H1 (cell line): Measurements from ENCODE around the gene PPP1R9A. TPM values are rescaled to one million over a fixed set of nuclear protein-coding genes. Genes with fewer than 3 reads are reported as not detected.

Source experiments
- CTCF ChIA-PET: fragments of 300-600 bp; sonication (Branson Sonifier 250); formaldehyde crosslinking; loops from one replicate; lab custom pipeline; 2021; ENCODE audit not compliant: partially characterized antibody; lab: Charles Lee
- POLR2A ChIA-PET: fragments of 300-600 bp; sonication (Branson Sonifier 250); formaldehyde crosslinking; loops from one replicate; lab custom pipeline; 2021; ENCODE audit warnings: inconsistent platforms; ENCODE audit not compliant: partially characterized antibody; lab: Charles Lee
- DNase-seq, 2 experiments: peaks; one replicate each; pipeline versions ENCODE4 v3.0.0 to v3.0.0-alpha.2; 2010 to 2022; ENCODE audit warnings: low spot score in 2 of 2, low read depth in 1 of 2, mixed read lengths in 1 of 2
- FAIRE-seq: peaks from 2 replicates; lab custom pipeline; 2011; peaks lifted over from hg19 to GRCh38; lab: Jason Lieb, UNC
- H2AFZ ChIP-seq: 2 replicates; pipeline ENCODE4 v1.8.1; 2012; ENCODE audit warnings: low read length, inconsistent platforms
- H2AK5ac ChIP-seq: 2 replicates; pipeline ENCODE4 v1.6.1; 2013; ENCODE audit warnings: low read depth, low read length
- H2BK120ac ChIP-seq: replicated peaks from 2 replicates; pipeline ENCODE3; 2013; ENCODE audit warnings: low read depth, low read length, inconsistent platforms
- H2BK12ac ChIP-seq: 2 replicates; pipeline ENCODE4 v1.6.1; 2013; ENCODE audit warnings: low read depth, low read length
- H2BK15ac ChIP-seq: 2 replicates; pipeline ENCODE4 v1.6.1; 2013; ENCODE audit warnings: low read length
- H2BK20ac ChIP-seq: 2 replicates; pipeline ENCODE4 v1.6.1; 2013; ENCODE audit warnings: low read length
- H2BK5ac ChIP-seq: 2 replicates; pipeline ENCODE4 v1.6.1; 2013; ENCODE audit warnings: low read depth, low read length
- H3K14ac ChIP-seq: 2 replicates; pipeline ENCODE4 v1.6.1; 2013; ENCODE audit warnings: inconsistent platforms; ENCODE audit not compliant: insufficient read length
- H3K18ac ChIP-seq: 2 replicates; pipeline ENCODE4 v1.6.1; 2013; ENCODE audit warnings: low read length; ENCODE audit errors: extremely low read depth
- H3K23ac ChIP-seq: 2 replicates; pipeline ENCODE4 v1.6.1; 2013; ENCODE audit warnings: inconsistent platforms; ENCODE audit not compliant: insufficient read length
- H3K23me2 ChIP-seq: 2 replicates; pipeline ENCODE4 v1.6.1; 2013; ENCODE audit warnings: low read depth, low read length
- H3K27ac ChIP-seq: 2 replicates; pipeline ENCODE4 v1.6.1; 2011; ENCODE audit warnings: low read depth, low read length, inconsistent platforms
- H3K27me3 ChIP-seq, 4 experiments: replicated peaks in 1 of 4; 1 replicate in 1 of 4; 2 replicates in 3 of 4; pipeline versions ENCODE4 v1.6.1 to v1.8.1; 2011 to 2013; ENCODE audit warnings: low read length in 3 of 4, mild to moderate bottlenecking in 3 of 4, inconsistent platforms in 2 of 4, mixed read lengths in 2 of 4, moderate library complexity in 1 of 4; ENCODE audit not compliant: control insufficient read depth in 3 of 4, insufficient read depth in 3 of 4; ENCODE audit errors: extremely low read depth in 1 of 4
- H3K36me3 ChIP-seq, 4 experiments: 2 replicates each; pipeline versions ENCODE4 v1.6.1 to v1.8.1; 2011 to 2013; ENCODE audit warnings: mild to moderate bottlenecking in 4 of 4, low read length in 3 of 4, moderate library complexity in 2 of 4, control low read depth in 1 of 4, inconsistent platforms in 1 of 4; ENCODE audit not compliant: insufficient read depth in 4 of 4, control insufficient read depth in 2 of 4
- H3K4ac ChIP-seq: replicated peaks from 2 replicates; pipeline ENCODE3; 2013; ENCODE audit warnings: low read length, low read depth, mixed read lengths, inconsistent platforms; ENCODE audit not compliant: insufficient read length
- H3K4me1 ChIP-seq, 4 experiments: replicated peaks in 1 of 4; 1 replicate in 1 of 4; 2 replicates in 3 of 4; pipeline versions ENCODE4 v1.6.1 to v1.8.1; 2011 to 2013; ENCODE audit warnings: low read length in 3 of 4, inconsistent platforms in 2 of 4, mixed read lengths in 1 of 4; ENCODE audit not compliant: insufficient read depth in 4 of 4, control insufficient read depth in 3 of 4
- H3K4me2 ChIP-seq, 2 experiments: 2 replicates each; pipeline versions ENCODE4 v1.6.1 to v1.8.1; 2011 to 2013; ENCODE audit warnings: low read depth in 2 of 2, low read length in 2 of 2, control low read depth in 1 of 2, inconsistent platforms in 1 of 2, mild to moderate bottlenecking in 1 of 2; ENCODE audit not compliant: insufficient read depth in 1 of 2
- H3K4me3 ChIP-seq, 4 experiments: fragments of 200-600, 300-600 bp in 1 of 4; sonication (generic), shearing (Covaris generic), sonication (Bioruptor Twin) in 1 of 4; 2 replicates each; pipeline versions ENCODE4 v1.5.1 to v1.8.1; 2011 to 2016; ENCODE audit warnings: low read length in 4 of 4, low read depth in 3 of 4, control low read depth in 2 of 4, inconsistent platforms in 2 of 4, mild to moderate bottlenecking in 2 of 4, mixed read lengths in 1 of 4, moderate library complexity in 1 of 4; ENCODE audit not compliant: insufficient read depth in 2 of 4; ENCODE audit errors: extremely low read depth in 1 of 4
- H3K56ac ChIP-seq: replicated peaks from 2 replicates; pipeline ENCODE3; 2013; ENCODE audit warnings: low read depth, mild to moderate bottlenecking, mixed read lengths, low read length, inconsistent platforms; ENCODE audit not compliant: insufficient read length
- H3K79me1 ChIP-seq: 2 replicates; pipeline ENCODE4 v1.6.1; 2013; ENCODE audit warnings: low read depth, low read length, control low read depth
- H3K79me2 ChIP-seq, 2 experiments: 2 replicates each; pipeline versions ENCODE4 v1.6.1 to v1.8.1; 2012 to 2013; ENCODE audit warnings: low read length in 2 of 2, mild to moderate bottlenecking in 2 of 2, inconsistent platforms in 1 of 2; ENCODE audit not compliant: insufficient read depth in 2 of 2, control insufficient read depth in 1 of 2
- H3K9ac ChIP-seq, 4 experiments: replicated peaks in 1 of 4; 1 replicate in 1 of 4; 2 replicates in 3 of 4; pipeline versions ENCODE4 v1.6.1 to v1.8.1; 2011 to 2013; ENCODE audit warnings: low read depth in 3 of 4, low read length in 3 of 4, control low read depth in 2 of 4, mild to moderate bottlenecking in 2 of 4, moderate library complexity in 2 of 4, inconsistent platforms in 1 of 4; ENCODE audit errors: extremely low read depth in 1 of 4
- H3K9me3 ChIP-seq, 2 experiments: 2 replicates each; pipeline versions ENCODE4 v1.6.1 to v1.8.1; 2012 to 2013; ENCODE audit warnings: mild to moderate bottlenecking in 2 of 2, moderate library complexity in 2 of 2, control low read depth in 1 of 2, inconsistent platforms in 1 of 2, low read depth in 1 of 2, low read length in 1 of 2, mixed read lengths in 1 of 2; ENCODE audit not compliant: insufficient read depth in 2 of 2
- H4K20me1 ChIP-seq, 2 experiments: replicated peaks in 1 of 2; 2 replicates each; pipeline versions ENCODE3 to v1.8.1; 2011 to 2013; ENCODE audit warnings: inconsistent platforms in 2 of 2, low read length in 2 of 2, mild to moderate bottlenecking in 1 of 2; ENCODE audit not compliant: insufficient read depth in 2 of 2, control insufficient read depth in 1 of 2
- H4K5ac ChIP-seq: 2 replicates; pipeline ENCODE4 v1.6.1; 2013; ENCODE audit warnings: low read length, low read depth, mixed read lengths, inconsistent platforms; ENCODE audit not compliant: insufficient read length
- H4K8ac ChIP-seq: 2 replicates; pipeline ENCODE4 v1.8.0; 2013; ENCODE audit warnings: mild to moderate bottlenecking, moderate library complexity, low read length, inconsistent platforms; ENCODE audit not compliant: insufficient read depth; ENCODE audit errors: extremely low read depth
- H4K91ac ChIP-seq: replicated peaks from 2 replicates; pipeline ENCODE3; 2013; ENCODE audit warnings: low read length, mixed read lengths, inconsistent platforms; ENCODE audit not compliant: insufficient read length
- CTBP2 ChIP-seq: IDR thresholded peaks from 2 replicates; pipeline ENCODE4 v1.7.0; 2011; ENCODE audit warnings: borderline replicate concordance, mild to moderate bottlenecking, moderate library complexity, mixed read lengths, low read length; ENCODE audit not compliant: insufficient read depth, insufficient read length
- EZH2 ChIP-seq: fragments of 200-600 bp; sonication (generic); IDR thresholded peaks from 2 replicates; pipeline ENCODE4 v1.7.1; 2012; ENCODE audit warnings: low read depth, mild to moderate bottlenecking, moderate library complexity, low read length, inconsistent platforms; ENCODE audit not compliant: severe bottlenecking
- HDAC2 ChIP-seq, 2 experiments: fragments of 300-600 bp in 1 of 2; sonication (generic) in 1 of 2; IDR thresholded peaks; 2 replicates each; pipeline ENCODE4 v1.6.1; 2011 to 2012; ENCODE audit warnings: low read depth in 2 of 2, low read length in 2 of 2, mild to moderate bottlenecking in 2 of 2, moderate library complexity in 2 of 2, borderline replicate concordance in 1 of 2, inconsistent platforms in 1 of 2
- POLR2A ChIP-seq, 2 experiments: IDR thresholded peaks; 1 replicate in 1 of 2; 2 replicates in 1 of 2; pipeline ENCODE4 v1.6.1; 2011; ENCODE audit warnings: low read depth in 2 of 2, low read length in 2 of 2, mild to moderate bottlenecking in 2 of 2; ENCODE audit errors: control extremely low read depth in 1 of 2
- RAD21 ChIP-seq, 2 experiments: IDR thresholded peaks in 1 of 2; conservative IDR thresholded peaks in 1 of 2; 2 replicates each; pipeline ENCODE4 v1.6.1; 2011; ENCODE audit warnings: low read depth in 2 of 2, low read length in 2 of 2, improper control_type of control experiment in 1 of 2, inconsistent platforms in 1 of 2, mild to moderate bottlenecking in 1 of 2, moderate library complexity in 1 of 2
- SIX5 ChIP-seq: IDR thresholded peaks from 2 replicates; pipeline ENCODE4 v1.6.1; 2011; ENCODE audit warnings: mild to moderate bottlenecking, low read depth, low read length
- polyA plus RNA-seq, 7 experiments: library from polyadenylated mRNA; depleted of rRNA in 3 of 7; stranded (reverse) in 5 of 7; unstranded in 2 of 7; fragments of >200 nt in 5 of 7; fragments of 200-250 nt in 2 of 7; gene quantifications; 1 replicate in 5 of 7; 2 replicates in 1 of 7; 4 replicates in 1 of 7; pipeline versions ENCODE4 v1.2.1 to v1.2.3, GENCODE V29; 2011 to 2013; ENCODE audit warnings: missing spikeins in 2 of 7, mixed read lengths in 2 of 7
- total RNA-seq: library from RNA; stranded (reverse); fragmentation: NEBNext Ultra II Directional; extraction: Animal tissue kit (Norgen Biotek cat#: 25700); gene quantifications from 2 replicates; pipeline ENCODE4 v1.2.1, GENCODE V29; 2021

The PPP1R9A gene
- total and polyA plus RNA-seq, 2 of the 8 experiments (the other 6 are each of a cell fraction or from before 2014, with no cell fraction given) = 3.0 to 20.3 TPM

GRCh38 chr7:95105627-95106026 lies 198.2 kb downstream of the PPP1R9A start:
- Histone ChIP-seq H3K4me3 (no peak overlapping the region), H3K4me1 (peaks cover 0 to 3% (median 0%) of the 10 kb centered on the region in 4 experiments; a peak in 1 of 7 replicates), H3K9ac (no peak overlapping the region), H3K14ac (no peak overlapping the region), H2AFZ (no peak overlapping the region), H3K79me1 (no peaks in the 10 kb centered on the region), H3K4ac (no peak overlapping the region), H3K27me3 (no peaks in the 10 kb centered on the region), H4K91ac (no peak overlapping the region), H3K4me2 (no peak overlapping the region), H2BK120ac (no peak overlapping the region), H2BK20ac (no peak overlapping the region), H2BK15ac (no peak overlapping the region), H3K9me3 (no peaks in the 10 kb centered on the region), H3K18ac (no peak overlapping the region), H4K8ac (no peak overlapping the region), H3K56ac (no peak overlapping the region), H3K23ac (no peak overlapping the region), H2BK12ac (no peak overlapping the region), H2AK5ac (no peak overlapping the region), H3K23me2 (no peaks in the 10 kb centered on the region), H2BK5ac (no peak overlapping the region), H3K79me2 (0 out of 4 replicates have a peak, but pooled peaks cover 0 to 6% of the 10 kb centered on the region in 2 experiments), H3K27ac (no peak overlapping the region), H4K5ac (no peak overlapping the region), H3K36me3 (no peaks in the 10 kb centered on the region), H4K20me1 (no peaks in the 10 kb centered on the region)
- DNase-seq (no peak), FAIRE-seq (no peak)
- TF ChIP-seq SIX5 (no peak), CTBP2 (no peak), POLR2A (IDR thresholded peaks at IDR 0.05; ENCODE audit: control extremely low read depth in 1 of 2, low read depth in 2 of 2, low read length in 2 of 2) (no peak), RAD21 (IDR thresholded peaks at IDR 0.05 in 1 of 2, conservative IDR thresholded peaks at IDR 0.05 in 1 of 2; ENCODE audit: low read depth in 2 of 2, low read length in 2 of 2) (no peak), EZH2 (no peak), HDAC2 (IDR thresholded peaks at IDR 0.05; ENCODE audit: borderline replicate concordance in 1 of 2, low read depth in 2 of 2, low read length in 2 of 2) (no peak)
- POLR2A ChIA-PET = no interaction called here
- CTCF ChIA-PET = interaction anchor here (0.6 kb wide), 1 partner anchor 91 kb away, joined by 3 read pairs; no protein-coding TSS in a partner anchor
